A673 (cell line): ENCODE results near the gene SLC35A2.

Source experiments
- EZH2 ChIP-seq: fragments of 200-600 bp; sonication (generic); IDR thresholded peaks from 2 replicates; pipeline ENCODE4 v1.6.1; 2017; ENCODE audit warnings: borderline replicate concordance, low read depth, mild to moderate bottlenecking, mixed read lengths, antibody characterized with exemption, low read length; ENCODE audit not compliant: poor library complexity, severe bottlenecking
- TF ChIP-seq, protein P1 (sequence below): fragments of 300-800, 200-600 bp; sonication (generic); conservative IDR thresholded peaks from 2 replicates; pipeline ENCODE4 v1.5.1; 2017; ENCODE audit warnings: low read depth, mild to moderate bottlenecking, antibody characterized with exemption, low read length, moderate library complexity, mixed read lengths

DNA sequence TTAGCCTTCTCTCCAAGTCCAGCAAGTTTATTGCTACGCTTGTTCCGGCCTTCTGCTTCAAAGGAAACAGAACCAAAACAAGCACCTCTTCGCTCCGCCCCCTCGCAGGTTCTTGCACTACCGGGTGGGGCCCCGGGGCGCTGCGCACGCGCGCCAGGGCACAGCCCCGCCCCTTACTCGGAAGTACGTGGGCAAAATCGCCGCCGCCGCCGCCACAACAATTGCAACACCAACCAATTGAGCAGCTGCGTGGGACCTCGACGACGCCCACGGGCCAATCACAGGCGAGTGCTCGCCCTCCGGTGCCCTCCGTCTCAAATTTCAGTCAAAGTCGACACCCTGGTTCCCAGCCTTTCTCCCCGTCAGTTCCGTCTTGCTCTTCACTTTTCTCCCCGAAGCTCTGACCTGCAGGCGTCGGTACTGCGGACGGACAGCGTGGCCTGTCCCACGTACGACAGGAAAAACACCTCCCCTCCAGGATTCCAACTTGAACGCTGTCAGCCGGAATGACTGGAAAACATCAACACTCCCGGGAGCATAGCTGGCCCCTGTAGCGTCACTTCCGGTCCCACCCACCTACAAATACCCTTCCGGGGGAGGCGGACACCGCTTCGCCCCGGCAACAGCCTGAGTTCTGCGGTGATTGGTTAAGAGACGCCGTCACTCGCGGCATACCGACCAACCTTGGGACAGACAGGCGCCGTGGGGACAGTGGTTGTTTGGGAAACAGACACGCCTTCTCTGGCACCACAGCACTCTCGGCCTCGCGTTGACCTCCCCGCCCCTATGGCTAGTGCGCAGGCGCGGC, 46.6 kb upstream of the SLC35A2 start:
- TF ChIP-seq, protein P1, sequence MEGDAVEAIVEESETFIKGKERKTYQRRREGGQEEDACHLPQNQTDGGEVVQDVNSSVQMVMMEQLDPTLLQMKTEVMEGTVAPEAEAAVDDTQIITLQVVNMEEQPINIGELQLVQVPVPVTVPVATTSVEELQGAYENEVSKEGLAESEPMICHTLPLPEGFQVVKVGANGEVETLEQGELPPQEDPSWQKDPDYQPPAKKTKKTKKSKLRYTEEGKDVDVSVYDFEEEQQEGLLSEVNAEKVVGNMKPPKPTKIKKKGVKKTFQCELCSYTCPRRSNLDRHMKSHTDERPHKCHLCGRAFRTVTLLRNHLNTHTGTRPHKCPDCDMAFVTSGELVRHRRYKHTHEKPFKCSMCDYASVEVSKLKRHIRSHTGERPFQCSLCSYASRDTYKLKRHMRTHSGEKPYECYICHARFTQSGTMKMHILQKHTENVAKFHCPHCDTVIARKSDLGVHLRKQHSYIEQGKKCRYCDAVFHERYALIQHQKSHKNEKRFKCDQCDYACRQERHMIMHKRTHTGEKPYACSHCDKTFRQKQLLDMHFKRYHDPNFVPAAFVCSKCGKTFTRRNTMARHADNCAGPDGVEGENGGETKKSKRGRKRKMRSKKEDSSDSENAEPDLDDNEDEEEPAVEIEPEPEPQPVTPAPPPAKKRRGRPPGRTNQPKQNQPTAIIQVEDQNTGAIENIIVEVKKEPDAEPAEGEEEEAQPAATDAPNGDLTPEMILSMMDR: no peak
- no peak for TF ChIP-seq EZH2
